HK-2 (cell line): ENCODE results near the gene GBP1.
A peak's percentile ranks its signal among the peaks of the same experiment; 100 is the strongest.
"Not testable (repeated sequence)": the region's sequence is repeated elsewhere in the genome, so short reads cannot be mapped to it uniquely, and the experiment has no call there.

Experiments used
- DNase-seq: peaks from one replicate; pipeline ENCODE4 v3.0.0-alpha.2; 2018; ENCODE audit not compliant: unreplicated experiment

GBP1 gene

DNA sequence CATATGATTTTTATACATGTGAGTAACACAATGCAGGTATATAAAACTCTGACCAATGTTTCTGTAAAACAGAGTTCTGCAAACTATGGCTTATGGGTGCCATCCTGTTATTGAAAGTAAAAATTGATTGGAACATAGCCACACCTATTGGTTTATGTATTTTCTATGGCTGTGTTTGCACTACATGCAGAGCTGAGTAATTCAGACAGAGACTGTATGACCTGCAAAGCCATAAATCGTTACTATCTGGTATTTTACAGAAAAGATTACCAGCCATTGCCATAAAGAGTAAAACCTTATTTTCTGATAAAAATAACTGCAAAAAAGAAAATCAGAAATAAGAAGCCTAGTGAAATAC lies 13.1 kb downstream of the GBP1 start:
- DNase-seq = no peak

DNA sequence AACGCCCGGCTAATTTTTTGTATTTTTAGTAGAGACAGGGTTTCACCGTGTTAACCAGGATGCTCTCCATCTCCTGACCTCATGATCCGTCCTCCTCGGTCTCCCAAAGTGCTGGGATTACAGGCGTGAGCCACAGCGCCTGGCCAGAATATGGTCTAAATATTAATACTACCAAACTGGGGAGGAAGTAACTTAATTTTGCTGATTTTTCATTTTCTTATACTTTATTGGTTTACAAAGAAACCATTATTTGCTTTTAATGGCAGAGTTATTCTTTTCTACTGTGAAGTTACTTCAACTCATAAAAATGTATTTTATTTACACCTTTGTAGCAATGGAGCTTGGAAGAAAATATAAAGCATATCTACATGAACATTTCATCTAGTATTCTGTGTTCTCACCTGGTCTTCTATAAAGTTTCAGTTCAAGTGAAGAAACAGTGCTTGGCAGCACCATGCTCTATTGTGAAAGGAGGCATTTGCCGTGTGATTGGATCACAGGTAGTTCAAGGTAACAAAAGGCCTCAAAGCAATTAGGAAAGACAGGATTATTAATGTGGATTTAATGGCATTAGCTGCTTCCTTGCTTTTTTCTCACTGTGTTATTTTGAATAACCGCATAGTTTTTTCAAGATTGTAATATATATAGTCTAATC lies 13.6 kb downstream of the GBP1 start:
- DNase-seq = no peak

DNA sequence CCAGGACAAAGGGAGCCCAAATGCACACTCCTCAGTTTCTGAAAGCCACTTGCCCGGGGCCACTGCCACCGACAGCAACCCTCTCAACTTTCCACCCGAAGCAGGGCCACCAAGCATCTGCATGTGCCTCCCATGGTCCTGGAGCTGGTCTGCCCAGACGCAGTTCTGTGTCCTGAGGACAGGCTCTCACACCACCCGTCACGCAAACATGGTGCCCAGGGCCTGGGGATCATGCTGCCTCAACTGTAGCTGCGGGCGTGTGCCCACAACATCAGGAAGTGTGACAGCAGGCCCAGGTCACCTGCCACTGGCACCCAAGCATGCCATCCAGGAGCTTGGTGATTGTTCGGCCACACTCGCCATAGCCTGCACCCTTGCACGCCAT lies 14.4 kb downstream of the GBP1 start:
- DNase-seq = no peak

DNA sequence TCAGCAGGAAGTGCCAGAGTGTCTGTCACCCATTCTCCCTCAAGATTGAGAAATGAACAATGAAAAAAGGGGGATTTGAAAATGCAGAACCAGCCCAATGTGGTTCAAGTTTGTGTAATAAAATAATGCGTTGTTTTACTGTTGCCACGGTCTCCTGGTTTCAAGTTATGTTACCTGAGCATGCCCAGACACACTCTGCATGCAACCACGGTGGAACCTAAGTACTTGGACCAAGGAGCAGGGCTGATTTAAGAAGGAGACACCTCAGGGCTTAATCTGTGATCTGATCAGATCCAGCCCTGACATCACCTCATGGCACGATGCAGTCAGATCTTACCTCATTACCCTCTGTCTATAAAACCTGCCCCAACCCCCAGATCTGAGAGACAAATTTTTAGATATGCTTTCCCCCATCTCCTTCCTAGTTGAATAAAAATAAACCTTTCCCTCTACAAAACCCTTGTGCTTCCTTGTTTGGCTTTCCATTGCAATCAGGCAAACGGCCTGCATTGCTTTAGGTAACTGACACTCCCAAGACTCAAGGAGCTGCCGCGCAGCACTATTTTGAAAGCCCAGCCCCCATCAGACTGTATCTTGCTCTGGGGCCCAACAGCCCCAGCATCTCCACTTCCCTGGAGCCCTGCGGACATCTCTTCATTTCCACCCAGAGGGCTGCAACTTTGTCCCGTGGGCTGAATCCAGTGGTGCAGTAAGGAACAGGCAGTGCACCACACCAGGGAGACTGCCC lies 14.9 kb downstream of the GBP1 start:
- not testable (repeated sequence) for DNase-seq

DNA sequence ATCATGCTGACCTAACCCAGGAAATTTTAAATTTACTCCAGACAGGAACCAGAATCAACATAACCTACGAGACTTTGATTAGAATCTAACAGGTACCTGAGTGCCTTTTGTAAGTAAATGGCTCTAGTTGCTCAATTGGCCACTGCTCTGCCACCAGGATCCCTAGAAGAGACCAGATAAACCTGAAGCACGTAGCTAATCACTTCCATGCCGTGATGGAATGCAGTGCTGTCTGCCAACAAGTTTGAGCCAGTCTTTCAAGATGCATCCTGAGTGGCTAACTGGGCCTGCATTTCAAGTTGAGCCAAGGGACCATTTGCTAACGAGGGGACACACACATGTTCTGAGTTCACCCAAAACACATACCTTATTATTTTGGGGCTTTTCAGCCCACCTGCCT lies 15.8 kb downstream of the GBP1 start:
- DNase-seq = not testable (repeated sequence)

DNA sequence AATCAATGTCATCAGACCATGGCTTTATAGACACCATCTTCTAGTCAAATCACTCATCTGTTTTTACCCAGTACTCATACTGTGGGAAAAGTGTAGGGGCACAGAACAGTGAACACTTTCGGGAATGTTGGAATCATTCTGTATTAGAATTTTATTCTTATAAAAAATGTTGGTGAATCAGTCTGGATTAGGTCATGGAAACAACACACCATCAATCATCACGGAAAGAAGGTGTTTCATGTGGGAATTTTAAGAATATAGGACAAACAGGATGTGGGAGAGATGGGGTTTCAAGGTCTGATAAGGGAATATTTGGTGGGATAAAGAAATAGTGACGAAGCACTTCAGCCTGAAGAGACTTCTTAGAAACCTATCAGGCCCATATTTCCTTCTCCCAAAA lies 17.3 kb downstream of the GBP1 start:
- DNase-seq = no peak

DNA sequence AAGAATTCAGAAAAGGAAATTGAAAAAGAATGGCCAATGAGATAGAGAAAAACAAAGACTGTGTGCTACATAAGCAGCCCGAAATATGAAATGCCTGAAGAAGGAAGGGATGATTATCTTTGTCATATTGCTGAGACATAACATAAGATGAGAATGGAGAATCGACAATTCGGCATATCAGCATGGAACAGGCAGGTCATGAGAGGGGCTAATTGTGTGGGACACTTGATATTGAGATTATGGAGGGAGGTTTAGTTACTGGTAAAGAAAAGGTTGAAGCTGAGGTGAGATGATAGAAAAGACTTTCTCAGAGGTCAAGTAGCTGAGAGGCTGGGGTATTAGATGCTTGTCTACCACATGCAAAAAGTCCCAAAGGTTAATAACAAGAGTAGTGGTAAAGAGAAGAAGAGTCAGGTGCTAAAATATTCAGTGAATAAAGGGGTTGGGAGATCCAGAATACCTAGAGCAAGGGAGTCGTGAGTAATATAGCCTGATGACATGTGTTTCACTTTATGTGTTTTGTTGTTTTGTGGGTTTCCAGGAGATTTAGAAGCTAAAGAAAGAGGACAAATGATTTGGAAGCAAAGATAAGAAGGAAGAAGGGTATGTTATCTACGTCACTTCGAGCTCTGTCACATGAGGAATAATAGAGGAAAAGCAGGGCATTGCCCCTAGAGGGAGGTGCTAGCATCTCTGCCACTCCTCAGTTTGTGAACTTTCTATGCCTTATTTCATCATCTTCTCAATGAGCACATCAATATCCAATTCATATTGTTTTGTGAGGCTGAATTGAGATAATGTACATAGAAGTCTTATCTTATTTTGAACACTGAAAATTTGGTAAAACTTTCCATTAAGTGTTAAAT lies 18.5 kb downstream of the GBP1 start:
- not testable (repeated sequence) for DNase-seq

DNA sequence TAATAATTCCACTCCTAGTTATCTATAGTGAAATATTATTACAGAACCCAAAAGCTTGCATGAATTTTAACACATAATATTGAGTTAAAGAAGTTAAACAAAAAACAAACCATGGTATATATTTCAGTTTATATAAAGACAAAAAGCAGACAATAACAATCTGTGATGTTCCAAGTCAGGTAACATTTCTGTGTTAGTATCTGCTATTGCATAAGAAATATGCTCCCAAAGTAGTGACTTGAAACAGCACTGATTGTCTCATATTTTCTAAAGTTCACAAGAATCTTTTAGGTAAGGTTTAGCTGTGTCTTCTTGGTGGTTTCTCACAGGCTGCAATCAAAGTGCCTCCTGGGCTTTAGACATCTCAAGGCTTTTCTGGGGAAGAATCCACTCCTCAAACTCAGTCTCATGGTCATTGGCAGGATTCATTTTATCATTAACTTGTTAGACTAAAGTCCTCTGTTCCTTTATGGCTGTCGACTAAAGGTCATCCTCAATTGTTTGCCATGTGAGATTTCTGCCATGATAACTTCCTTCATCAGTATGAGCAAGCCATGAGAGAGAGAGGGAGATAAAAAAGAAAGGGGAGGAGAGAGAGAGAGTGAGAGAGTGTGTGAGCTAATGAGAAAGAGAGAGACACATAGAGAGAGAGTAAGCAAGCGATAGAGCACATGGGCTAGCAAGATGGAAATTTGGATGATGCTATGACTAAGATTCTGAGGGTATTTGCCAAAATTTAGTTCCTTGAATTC lies 19.9 kb downstream of the GBP1 start:
- no peak for DNase-seq

DNA sequence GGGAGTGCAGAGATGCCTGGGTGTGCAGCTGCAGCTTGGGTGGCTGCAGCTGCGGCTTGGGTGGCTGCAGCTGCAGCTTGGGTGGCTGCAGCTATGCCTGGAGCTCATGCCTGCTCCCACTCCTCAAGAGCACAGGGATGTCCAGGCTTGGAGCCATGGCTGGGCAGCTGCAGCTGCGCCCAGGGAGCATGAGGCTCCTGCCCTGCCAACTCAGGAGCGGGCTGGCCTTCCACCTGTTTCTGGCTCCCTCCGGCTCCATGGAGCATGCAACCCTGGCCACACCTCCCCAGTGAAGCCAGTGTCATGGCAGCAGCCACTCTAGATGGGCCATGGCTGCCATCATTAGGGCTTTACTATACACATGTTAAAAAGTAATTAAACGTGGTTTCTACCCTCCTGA lies 21.1 kb downstream of the GBP1 start:
- no peak for DNase-seq

DNA sequence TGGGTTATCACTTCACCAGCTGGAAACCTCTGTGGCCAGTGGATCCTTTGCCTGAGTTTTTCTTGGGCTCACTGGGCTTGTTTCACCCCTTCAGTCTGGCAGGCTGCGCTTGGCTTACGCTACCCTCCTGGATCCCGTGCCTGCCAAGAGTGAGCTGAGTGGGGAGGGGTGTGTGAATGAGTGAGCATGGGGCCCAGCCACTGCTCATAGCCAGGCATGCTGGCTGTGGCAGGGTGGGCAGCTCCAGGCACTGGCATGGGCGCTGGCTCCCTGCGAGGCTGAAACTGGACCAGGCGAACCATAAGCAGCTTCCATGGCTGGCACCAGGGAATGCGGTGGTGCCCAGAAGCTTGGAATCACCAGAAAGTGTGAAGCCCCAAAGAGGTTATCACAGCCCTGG lies 22.5 kb downstream of the GBP1 start:
- no peak for DNase-seq

DNA sequence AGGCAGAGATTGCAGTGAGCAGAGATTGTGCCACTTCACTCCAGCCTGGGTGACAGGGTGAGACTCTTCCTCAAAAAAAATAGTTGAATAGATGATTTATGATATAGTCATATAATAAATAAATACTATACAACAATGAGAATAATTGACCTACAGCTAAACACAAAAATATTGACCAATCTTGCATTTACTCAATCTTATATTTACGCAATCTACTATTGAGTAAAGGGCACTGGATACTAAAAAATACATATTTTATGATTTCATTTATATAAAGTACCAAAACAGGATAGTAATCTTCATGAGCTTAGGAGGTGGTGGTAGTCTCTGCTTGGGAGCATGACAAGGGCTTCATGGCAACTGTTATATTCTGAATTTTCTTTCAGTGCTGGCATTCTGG lies 23.3 kb downstream of the GBP1 start:
- DNase-seq = no peak

DNA sequence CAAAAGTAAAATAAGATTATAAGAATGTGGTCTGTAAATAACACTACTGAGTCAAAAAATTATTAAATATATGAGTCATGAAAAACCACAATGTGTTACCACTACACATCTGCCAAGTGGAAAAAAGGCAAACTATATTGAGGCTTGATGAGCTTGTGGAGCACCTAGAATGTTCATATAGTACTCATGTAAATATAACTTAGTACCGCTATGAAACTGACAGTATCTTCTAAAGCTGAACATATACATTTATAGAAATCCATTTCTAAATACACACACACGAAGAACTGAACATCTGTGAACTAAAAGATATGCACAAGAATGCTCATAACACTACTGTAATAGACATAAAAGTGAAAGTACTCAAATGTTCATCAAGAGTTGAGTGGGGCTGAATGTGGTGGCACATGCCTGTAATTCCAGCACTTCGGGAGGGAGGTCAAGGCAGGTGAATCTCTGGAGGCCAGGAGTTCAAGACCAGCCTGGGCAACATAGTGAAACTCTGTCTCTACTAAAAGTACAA lies 23.8 kb downstream of the GBP1 start:
- DNase-seq = no peak

DNA sequence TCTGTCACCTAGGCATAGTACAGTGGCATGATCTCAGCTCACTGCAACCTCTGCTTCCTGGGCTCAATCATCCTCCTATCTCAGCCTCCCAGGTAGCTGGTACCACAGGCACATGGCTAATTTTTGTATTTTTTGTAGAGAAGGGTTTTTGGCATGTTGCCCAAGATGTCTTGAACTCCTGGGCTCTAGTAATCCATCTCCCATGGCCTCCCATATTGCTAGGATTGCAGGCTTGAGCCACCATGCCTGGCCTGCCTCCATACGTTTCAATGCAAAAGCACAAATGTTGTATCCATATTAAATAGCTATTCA lies 24.7 kb downstream of the GBP1 start:
- DNase-seq = no peak

DNA sequence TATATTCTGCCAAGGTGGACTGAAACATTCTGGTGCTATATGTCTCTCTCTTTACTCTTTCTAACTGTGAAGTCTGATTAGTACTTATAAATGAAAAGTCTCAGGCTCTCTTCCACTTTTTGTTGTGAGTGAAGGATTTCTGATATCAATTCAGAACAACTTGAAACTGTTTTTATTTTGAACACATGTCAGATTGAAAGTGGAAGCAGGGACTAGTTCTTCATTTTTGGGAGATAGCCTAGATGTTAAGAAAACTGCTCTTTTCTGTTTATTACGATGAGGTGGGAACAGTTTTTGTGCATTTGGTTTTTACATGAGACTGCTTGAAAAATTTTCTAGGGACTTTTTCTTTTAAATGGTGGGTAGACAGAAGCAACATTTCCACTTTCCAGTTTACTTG lies 27.8 kb downstream of the GBP1 start:
- DNase-seq = no peak

DNA sequence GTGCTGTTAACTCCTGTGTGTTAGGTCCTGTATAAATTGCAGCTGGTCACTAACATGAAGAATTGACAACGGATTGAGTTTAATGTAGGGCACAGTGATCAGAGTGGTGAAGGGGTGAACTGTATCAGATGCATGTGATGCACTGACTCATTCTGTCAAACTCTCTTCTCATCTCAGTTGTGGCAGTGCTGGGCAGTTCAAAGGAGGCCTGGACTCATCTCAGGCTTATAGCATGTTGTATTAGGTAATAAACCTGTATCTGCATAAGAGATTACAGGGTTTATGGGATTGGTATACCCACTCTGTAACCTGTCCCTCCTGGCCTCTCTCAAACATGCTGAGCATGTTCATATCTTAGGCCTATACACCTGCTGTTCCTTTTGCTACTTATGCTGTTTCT lies 29.9 kb downstream of the GBP1 start:
- DNase-seq = no peak

DNA sequence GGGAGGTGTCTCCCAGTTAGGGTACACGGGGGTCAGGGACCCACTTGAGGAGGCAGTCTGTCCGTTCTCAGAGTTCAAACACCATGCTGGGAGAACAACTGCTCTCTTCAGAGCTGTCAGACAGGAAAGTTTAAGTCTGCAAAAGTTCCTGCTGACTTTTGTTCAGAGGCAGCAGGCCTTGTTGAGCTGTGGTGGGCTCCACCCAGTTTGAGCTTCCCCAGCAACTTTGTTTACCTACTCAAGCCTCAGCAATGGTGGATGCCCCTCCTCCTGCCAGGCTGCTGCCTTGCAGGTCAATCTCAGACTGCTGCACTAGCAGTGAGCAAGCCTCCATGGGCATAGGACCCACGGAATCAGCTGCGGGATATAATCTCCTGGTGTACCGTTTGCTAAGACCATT lies 31.0 kb downstream of the GBP1 start:
- DNase-seq = not testable (repeated sequence)

DNA sequence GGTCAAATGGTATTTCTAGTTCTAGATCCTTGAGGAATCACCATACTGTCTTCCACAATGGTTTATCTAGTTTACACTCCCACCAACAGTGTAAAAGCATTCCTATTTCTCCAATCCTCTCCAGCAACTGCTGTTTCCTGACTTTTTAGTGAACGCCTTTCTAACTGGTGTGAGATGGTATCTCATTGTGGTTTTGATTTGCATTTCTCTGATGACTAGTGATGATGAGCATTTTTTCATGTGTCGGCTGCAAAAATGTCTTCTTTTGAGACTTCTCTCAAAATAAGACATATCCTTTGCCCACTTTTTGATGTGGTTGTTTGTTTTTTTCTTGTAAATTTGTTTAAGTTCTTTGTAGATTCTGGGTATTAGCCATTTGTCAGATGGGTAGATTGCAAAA lies 36.0 kb downstream of the GBP1 start:
- DNase-seq = not testable (repeated sequence)

DNA sequence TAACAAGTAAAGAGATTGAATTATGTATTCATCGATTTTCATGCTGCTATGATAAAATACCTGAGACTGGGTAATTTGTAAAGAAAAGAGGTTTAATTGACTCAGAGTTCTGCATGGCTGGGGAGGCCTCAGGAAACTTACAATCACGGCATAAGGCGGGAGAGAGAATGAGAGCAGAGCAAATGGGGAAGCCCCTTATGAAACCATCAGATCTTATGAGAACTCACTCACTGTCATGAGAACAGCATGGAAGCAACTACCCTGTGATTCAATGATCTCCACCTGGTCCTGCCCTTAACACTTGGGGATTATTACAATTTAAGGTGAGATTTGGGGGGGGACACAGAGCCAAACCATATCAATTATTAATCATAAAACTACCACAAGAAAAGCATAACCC lies 39.1 kb downstream of the GBP1 start:
- DNase-seq = no peak

DNA sequence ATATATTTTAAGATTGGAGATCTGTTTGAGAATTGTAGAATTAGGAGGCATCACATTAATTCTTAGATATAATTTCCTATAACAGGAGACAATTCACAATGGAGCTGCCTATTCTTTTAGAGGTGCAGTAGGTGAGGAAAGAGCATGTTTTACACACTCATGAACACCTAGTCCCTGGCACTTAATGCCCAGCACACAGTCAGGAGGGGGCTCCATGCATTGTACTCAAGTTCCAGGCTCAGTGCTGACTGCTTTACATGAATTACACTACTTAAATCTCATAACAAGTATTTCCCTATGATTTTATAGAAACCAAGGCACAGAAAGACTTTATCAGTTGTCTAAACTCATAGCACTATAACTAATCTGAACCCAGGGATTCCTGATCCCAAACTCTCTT lies 42.0 kb downstream of the GBP1 start:
- no peak for DNase-seq

DNA sequence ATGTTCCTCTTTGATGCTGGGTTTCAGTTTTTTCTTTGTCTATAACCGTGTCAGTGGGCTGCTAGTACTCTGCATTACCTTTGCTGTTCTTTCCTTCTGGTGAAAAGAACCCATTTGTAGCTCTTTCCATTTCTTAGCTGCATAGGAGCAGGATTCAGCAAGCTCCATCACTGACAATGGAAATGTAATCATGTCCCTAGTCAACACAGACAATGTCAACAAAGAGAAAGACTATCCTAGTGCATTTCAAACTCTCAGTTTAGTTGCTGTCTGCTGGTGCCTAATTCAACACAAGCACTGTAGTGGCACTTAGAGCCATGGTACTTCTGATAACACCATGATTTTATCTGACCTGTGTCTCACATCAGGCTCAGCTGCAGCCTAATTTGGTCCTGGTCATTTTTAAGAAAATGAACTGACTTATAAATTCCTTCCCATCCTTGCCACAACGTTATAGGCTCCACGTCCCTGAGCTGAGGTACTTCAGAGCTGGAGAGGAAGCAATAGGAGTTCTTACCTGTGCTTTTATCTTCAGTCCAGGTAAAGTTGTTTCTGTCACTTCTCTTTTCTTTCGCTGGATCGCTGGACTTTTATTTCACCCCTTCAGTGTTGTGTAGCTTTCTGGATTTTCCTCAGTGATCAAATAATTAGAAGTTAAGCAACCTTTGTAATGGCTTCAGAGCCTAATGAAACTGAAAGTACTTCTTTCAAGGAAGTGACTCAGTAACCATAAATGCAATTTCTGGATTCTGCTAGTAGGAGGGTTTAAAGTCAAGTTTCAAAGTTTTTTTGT lies 42.6 kb downstream of the GBP1 start, which contains the start of gene GBP3:
GBP3 (minus strand) TSS at position 700 of the 793 bp plus-strand sequence. CDS start 2,145 bp downstream, outside the sequence.
- DNase-seq = peak; percentile 24

DNA sequence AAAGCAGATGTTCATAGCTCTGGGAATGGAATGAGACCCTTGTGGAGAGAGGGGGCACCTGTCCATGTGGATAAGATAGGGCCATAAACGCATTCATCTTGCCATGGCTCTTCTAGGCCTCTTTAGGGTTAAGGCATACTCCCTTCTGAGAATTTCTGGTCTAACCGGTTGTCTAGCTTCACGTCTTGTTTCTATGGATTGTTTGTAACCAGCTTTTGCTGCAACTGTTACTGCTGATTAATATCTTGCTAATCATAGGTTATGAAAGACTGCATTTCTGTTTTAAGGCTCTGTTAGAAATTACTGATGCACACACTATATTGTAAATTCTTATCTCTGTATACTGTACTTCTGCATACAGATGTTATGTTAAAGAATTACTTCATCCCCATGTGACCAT lies 46.7 kb downstream of the GBP1 start:
- DNase-seq = not testable (repeated sequence)
